ENCODE data around the gene OVAAL.

The OVAAL gene

DNA sequence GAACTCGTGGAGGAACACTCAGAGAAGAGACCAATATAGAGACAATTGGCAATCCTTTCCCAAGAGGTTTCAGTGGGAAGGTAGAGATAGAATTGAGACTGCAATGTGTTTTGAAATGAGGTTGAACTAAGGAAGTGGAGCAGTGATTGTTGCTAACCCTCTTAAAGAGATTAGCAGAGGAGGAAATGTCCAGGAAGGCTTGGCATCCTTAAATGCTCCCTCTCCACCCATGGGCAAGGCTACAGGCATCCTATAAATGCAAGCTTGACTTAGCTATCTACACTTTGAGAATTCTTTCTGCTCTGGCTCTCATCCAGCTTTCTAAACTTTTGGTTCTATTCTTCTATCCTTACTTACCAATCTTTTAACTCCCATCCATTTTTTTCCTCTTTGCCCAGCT, 42.7 kb downstream of the OVAAL start:
- H3K4me3 ChIP-seq (ENCODE audit: low read depth, low read length), result no peak overlapping the region
- no peak for TF ChIP-seq CTCF (IDR thresholded peaks at IDR 0.05; ENCODE audit: insufficient read depth, low read depth, low read length, missing control alignments)
- DNase-seq (ENCODE audit: low read depth), result no peak

DNA sequence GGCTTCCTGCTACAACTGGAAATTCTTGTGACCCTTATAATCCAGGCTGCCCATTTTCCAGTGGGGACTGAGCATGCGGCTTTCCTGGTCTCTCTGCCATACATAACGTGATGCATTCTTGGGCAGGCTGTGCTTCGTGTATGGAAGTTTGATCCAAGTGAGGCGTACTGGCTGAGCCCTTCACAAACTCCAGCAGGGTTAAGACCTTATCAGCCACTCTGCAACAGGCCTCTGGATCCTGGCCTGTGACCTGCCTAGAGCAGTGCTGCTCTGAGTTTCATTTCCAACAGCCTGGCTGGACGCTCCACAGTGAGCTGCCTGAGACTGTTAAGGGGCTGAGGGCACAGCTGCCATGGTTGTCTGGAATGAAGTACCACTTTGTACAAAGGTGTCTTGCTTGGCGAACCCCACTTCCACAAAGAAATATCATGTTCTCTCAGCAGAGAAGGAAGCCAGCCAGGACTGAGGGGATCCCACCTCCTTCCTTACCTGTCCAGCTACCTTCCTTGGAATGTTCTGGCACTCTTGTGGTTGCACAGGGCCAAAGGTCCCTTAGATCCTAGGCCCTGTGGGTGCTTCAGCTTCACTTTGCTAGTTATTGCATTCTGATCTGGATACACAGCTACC, 44.6 kb downstream of the OVAAL start:
- TF ChIP-seq CTCF (IDR thresholded peaks at IDR 0.05; ENCODE audit: insufficient read depth, low read depth, low read length, missing control alignments), result no peak
- no peak overlapping the region for H3K4me3 ChIP-seq (ENCODE audit: low read depth, low read length)
- no peak for DNase-seq (ENCODE audit: low read depth)

GRCh38 chr1:180603850-180604226, 45.1 kb downstream of the OVAAL start:
- no peak overlapping the region for H3K4me3 ChIP-seq (ENCODE audit: low read depth, low read length)
- no peak for DNase-seq (ENCODE audit: low read depth)
- TF ChIP-seq CTCF (IDR thresholded peaks at IDR 0.05; ENCODE audit: insufficient read depth, low read depth, low read length, missing control alignments), result no peak

DNA sequence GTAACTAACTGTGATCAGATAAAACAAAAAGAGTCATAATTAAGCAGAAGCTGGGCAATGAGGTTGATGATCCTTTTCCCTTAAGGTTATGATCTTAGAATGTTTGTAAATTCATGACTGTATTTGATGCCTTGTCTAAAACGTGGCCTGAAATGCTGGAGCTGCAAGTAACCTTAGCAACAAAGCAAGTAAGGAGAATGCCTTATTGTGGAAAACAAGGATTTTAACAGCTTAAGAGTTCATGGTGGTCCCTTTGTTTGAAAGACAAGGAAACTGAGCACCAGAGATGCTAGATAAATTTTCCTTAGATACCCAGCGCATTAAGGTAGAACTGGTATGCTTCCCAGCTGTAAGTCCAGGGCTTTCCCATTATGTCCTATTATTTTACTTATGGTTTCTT, 47.4 kb downstream of the OVAAL start:
- DNase-seq (ENCODE audit: low read depth), result no peak
- H3K4me3 ChIP-seq (ENCODE audit: low read depth, low read length), result no peak overlapping the region
- TF ChIP-seq CTCF (IDR thresholded peaks at IDR 0.05; ENCODE audit: insufficient read depth, low read depth, low read length, missing control alignments), result no peak

GRCh38 chr1:180609643-180610555, 51.1 kb downstream of the OVAAL start:
- H3K4me3 ChIP-seq (ENCODE audit: low read depth, low read length), result no peak overlapping the region
- TF ChIP-seq CTCF (IDR thresholded peaks at IDR 0.05; ENCODE audit: insufficient read depth, low read depth, low read length, missing control alignments), result no peak
- no peak for DNase-seq (ENCODE audit: low read depth)

DNA sequence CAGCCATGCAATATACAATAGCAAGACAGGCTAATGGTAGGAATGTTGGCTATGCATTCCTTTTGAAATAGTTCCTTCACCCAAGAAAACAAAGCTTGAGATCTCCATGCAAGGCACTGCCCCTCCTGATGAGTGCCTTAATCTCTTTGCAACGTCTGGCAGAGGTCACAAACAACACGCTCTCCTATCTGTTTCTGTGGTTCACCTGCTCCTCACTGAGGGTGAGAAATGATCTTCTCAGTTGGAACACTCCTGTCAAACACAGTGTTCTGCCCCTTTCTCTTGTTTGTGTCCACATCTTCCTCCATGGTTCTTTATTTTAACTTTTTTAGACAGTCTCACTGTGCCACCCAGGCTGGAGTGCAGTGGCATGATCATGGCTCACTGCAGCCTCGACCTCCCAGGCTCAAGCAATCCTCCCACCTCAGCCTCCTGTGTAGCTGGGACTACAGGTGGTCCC, 51.8 kb downstream of the OVAAL start:
- no peak for TF ChIP-seq CTCF (IDR thresholded peaks at IDR 0.05; ENCODE audit: insufficient read depth, low read depth, low read length, missing control alignments)
- H3K4me3 ChIP-seq (ENCODE audit: low read depth, low read length), result no peak overlapping the region
- DNase-seq (ENCODE audit: low read depth), result no peak
